B cell (primary cell): Measurements from ENCODE around the gene TMEM9. TPM values are rescaled to one million over a fixed set of nuclear protein-coding genes. Genes with fewer than 3 reads are reported as not detected.

ENCODE experiments used
- ATAC-seq: fragments of 200-7000 bp; cut with Tn5 transposase; one replicate; pipeline ENCODE4 v1.10.0; 2021; ENCODE audit warnings: low read depth, mild to moderate bottlenecking, moderate number of reproducible peaks, moderate library complexity
- CTCF ChIA-PET: fragments of 350-600 bp; sonication (Branson Sonifier 250); formaldehyde crosslinking; loops from one replicate; lab custom pipeline; 2021; ENCODE audit warnings: antibody characterized with exemption, inconsistent platforms; lab: Charles Lee
- POLR2A ChIA-PET: fragments of 350-600 bp; sonication (Branson Sonifier 250); formaldehyde crosslinking; loops from one replicate; lab custom pipeline; 2021; ENCODE audit warnings: antibody characterized with exemption; lab: Charles Lee
- DNase-seq: peaks from one replicate; pipeline ENCODE4 v3.0.0; 2013
- H2AFZ ChIP-seq: 2 replicates; pipeline ENCODE4 v1.6.1; 2012; ENCODE audit warnings: mild to moderate bottlenecking, low read depth, low read length; ENCODE audit not compliant: insufficient read depth, poor library complexity, severe bottlenecking
- H3K27ac ChIP-seq, 2 donors: 1 replicate in 1 of 2; 2 replicates in 1 of 2; pipeline ENCODE4 v1.5.1; 2012 to 2013; ENCODE audit warnings: low read length in 2 of 2, mild to moderate bottlenecking in 2 of 2, moderate library complexity in 1 of 2
- H3K27me3 ChIP-seq, 4 experiments: fragments of 200-600 bp in 1 of 4; sonication (generic) in 1 of 4; replicated peaks in 1 of 4; 1 replicate in 2 of 4; 2 replicates in 2 of 4; pipeline versions ENCODE4 v1.6.1 to v1.7.0; 2013 to 2016; ENCODE audit warnings: low read length in 3 of 4, mild to moderate bottlenecking in 2 of 4, mixed read lengths in 1 of 4, moderate library complexity in 1 of 4; ENCODE audit not compliant: insufficient read depth in 4 of 4, control insufficient read depth in 3 of 4; ENCODE audit errors: control extremely low read depth in 1 of 4
- H3K36me3 ChIP-seq, 2 experiments: replicated peaks in 1 of 2; 1 replicate in 1 of 2; 2 replicates in 1 of 2; pipeline versions ENCODE4 v1.6.1 to v1.7.1; 2013; ENCODE audit warnings: low read length in 1 of 2; ENCODE audit not compliant: insufficient read depth in 2 of 2, control insufficient read depth in 1 of 2; ENCODE audit errors: control extremely low read depth in 1 of 2, extremely low read depth in 1 of 2
- H3K4me1 ChIP-seq, 2 donors: fragments of 200-600 bp in 1 of 2; sonication (generic) in 1 of 2; 1 replicate in 1 of 2; 2 replicates in 1 of 2; pipeline versions ENCODE4 v1.5.1 to v1.6.1; 2013 to 2017; ENCODE audit warnings: low read length in 2 of 2; ENCODE audit not compliant: control insufficient read depth in 2 of 2, insufficient read depth in 2 of 2
- H3K4me2 ChIP-seq: replicated peaks from 2 replicates; pipeline ENCODE3; 2012; ENCODE audit warnings: mild to moderate bottlenecking, low read depth, low read length; ENCODE audit not compliant: poor library complexity, severe bottlenecking
- H3K4me3 ChIP-seq, 5 experiments: fragments of 200-600 bp in 1 of 5; sonication (generic) in 1 of 5; 1 replicate in 3 of 5; 2 replicates in 2 of 5; pipeline versions ENCODE4 v1.5.1 to v1.7.0; 2011 to 2016; ENCODE audit warnings: low read length in 4 of 5, mild to moderate bottlenecking in 4 of 5, low read depth in 2 of 5, control low read depth in 1 of 5, moderate library complexity in 1 of 5; ENCODE audit not compliant: insufficient read depth in 1 of 5; ENCODE audit errors: control extremely low read depth in 1 of 5, extremely low read depth in 1 of 5
- H3K79me2 ChIP-seq: fragments of 200-600 bp; sonication (generic); one replicate; pipeline ENCODE4 v1.6.0; 2016; ENCODE audit warnings: low read length; ENCODE audit not compliant: control insufficient read depth, insufficient read depth
- H3K9ac ChIP-seq: fragments of 200-600 bp; sonication (generic); 2 replicates; pipeline ENCODE4 v1.6.1; 2017; ENCODE audit warnings: mild to moderate bottlenecking, low read length, moderate library complexity
- H3K9me3 ChIP-seq, 3 donors: one replicate each; pipeline versions ENCODE4 v1.6.1 to v1.7.1; 2013; ENCODE audit warnings: low read length in 2 of 3; ENCODE audit not compliant: control insufficient read depth in 2 of 3, insufficient read depth in 1 of 3; ENCODE audit errors: control extremely low read depth in 1 of 3
- H4K20me1 ChIP-seq: 2 replicates; pipeline ENCODE4 v1.6.0; 2012; ENCODE audit warnings: mild to moderate bottlenecking, low read length; ENCODE audit not compliant: insufficient read depth, control insufficient read depth, poor library complexity, severe bottlenecking
- H3K27ac Mint-ChIP-seq: one replicate; pipeline ENCODE4 v1.8.0; 2021; ENCODE audit warnings: mixed read lengths
- H3K27me3 Mint-ChIP-seq: one replicate; pipeline ENCODE4 v1.8.0; 2021; ENCODE audit warnings: mixed read lengths
- H3K4me1 Mint-ChIP-seq: one replicate; pipeline ENCODE4 v1.8.0; 2021; ENCODE audit warnings: mixed read lengths
- H3K4me3 Mint-ChIP-seq: one replicate; pipeline ENCODE4 v1.8.0; 2021; ENCODE audit warnings: mixed read lengths
- H3K9me3 Mint-ChIP-seq: one replicate; pipeline ENCODE4 v1.8.0; 2022; ENCODE audit warnings: mixed read lengths; ENCODE audit not compliant: insufficient read depth
- EZH2 ChIP-seq: IDR thresholded peaks from 2 replicates; pipeline ENCODE4 v1.6.1; 2012; ENCODE audit warnings: borderline replicate concordance, low read depth, mild to moderate bottlenecking, moderate library complexity, low read length; ENCODE audit not compliant: insufficient read depth, poor library complexity, severe bottlenecking
- WGBS: methylation state at CpG from one replicate; pipeline ENCODE4 v1.1.5; 2013; ENCODE audit warnings: missing lambda C conversion rate; ENCODE audit not compliant: insufficient coverage; 5-methylcytosine and 5-hydroxymethylcytosine counted together
- intact Hi-C: fragments of 100-400 bp; cut with micrococcal nuclease; formaldehyde crosslinking; loops from one replicate; pipeline ENCODE4 v1.10.0; 2022
- polyA plus RNA-seq: library from polyadenylated mRNA; depleted of rRNA; stranded (reverse); fragments of >200 nt; gene quantifications from 2 replicates; pipeline ENCODE4 v1.2.3, GENCODE V29; 2012
- total RNA-seq, 2 donors: library from RNA; stranded (reverse); fragments of 120-200 nt in 1 of 2; gene quantifications; 1 replicate in 1 of 2; 2 replicates in 1 of 2; pipeline versions ENCODE4 v1.2.3 to v1.2.4, GENCODE V29; 2013 to 2022
- TF ChIP-seq, protein P1 (sequence below): fragments of 200-600 bp; IDR thresholded peaks from one replicate; pipeline ENCODE4 v1.8.0; 2022; ENCODE audit warnings: antibody characterized with exemption, mild to moderate bottlenecking

Gene TMEM9
- total and polyA plus RNA-seq, 2 donors (not counting 1 experiment from before 2014, with no cell fraction given), result 23.6 to 29.2 TPM

DNA sequence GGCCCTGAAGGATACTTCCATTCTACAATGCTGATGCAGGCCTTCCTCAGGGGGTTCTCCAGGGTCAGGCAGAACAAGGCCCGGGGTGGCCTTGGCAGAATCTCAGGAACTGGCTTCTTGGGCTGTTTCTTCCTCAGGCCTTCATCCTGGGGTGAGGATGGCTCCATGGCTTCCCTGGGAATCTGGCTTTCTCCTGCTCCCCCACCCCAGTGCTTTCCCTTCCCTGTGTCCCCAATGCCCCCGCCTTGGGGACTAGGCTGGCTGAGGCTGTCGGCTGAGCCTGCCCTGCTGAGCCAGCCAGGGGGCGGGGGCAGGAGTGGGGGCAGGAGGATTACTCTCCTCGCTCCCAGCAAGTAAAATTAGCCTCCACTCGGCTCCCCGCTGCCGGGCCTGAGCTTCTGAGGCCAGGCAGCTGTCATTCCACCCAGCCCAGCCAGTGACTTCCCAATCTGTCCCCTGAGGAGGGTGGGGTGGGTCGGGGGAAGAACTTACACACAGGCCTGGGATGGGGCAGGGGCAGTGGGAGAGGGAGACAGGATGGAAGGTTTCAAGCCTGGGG lies 42.0 kb downstream of the TMEM9 start, which contains the start of gene CACNA1S:
Gene CACNA1S (minus strand): TSS at position 254 of the 559 bp plus-strand sequence. CDS start 87 bp downstream, at position 167.
- ChIA-PET POLR2A (no interaction called here), CTCF (interaction anchor here (3.3 kb wide), 1 partner anchor 133 kb away, joined by 21 read pairs; no protein-coding TSS in a partner anchor)
- TF ChIP-seq EZH2, result no peak
- TF ChIP-seq, protein P1, sequence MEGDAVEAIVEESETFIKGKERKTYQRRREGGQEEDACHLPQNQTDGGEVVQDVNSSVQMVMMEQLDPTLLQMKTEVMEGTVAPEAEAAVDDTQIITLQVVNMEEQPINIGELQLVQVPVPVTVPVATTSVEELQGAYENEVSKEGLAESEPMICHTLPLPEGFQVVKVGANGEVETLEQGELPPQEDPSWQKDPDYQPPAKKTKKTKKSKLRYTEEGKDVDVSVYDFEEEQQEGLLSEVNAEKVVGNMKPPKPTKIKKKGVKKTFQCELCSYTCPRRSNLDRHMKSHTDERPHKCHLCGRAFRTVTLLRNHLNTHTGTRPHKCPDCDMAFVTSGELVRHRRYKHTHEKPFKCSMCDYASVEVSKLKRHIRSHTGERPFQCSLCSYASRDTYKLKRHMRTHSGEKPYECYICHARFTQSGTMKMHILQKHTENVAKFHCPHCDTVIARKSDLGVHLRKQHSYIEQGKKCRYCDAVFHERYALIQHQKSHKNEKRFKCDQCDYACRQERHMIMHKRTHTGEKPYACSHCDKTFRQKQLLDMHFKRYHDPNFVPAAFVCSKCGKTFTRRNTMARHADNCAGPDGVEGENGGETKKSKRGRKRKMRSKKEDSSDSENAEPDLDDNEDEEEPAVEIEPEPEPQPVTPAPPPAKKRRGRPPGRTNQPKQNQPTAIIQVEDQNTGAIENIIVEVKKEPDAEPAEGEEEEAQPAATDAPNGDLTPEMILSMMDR, result no peak
- Histone ChIP-seq H3K4me2 (no peak within 1 kb of the TSS), H4K20me1 (no peaks in the 10 kb centered on the region), H2AFZ (no peak within 1 kb of the TSS), H3K36me3 (no peaks in the 10 kb centered on the region), H3K4me1 (peaks cover 4 to 13% of the 10 kb centered on the region in 2 donors), H3K9me3 (peaks cover 0 to 5% (median 0%) of the 10 kb centered on the region in 3 donors), H3K27ac (no peak within 1 kb of the TSS), H3K27me3 (peaks cover 0 to 30% (median 14%) of the 10 kb centered on the region in 4 experiments), H3K4me3 (no peak within 1 kb of the TSS), H3K79me2 (no peaks in the 10 kb centered on the region), H3K9ac (no peak within 1 kb of the TSS)
- 100% methylated on average over 1 of the region's 9 CpGs for WGBS
- Mint-ChIP-seq H3K27me3 (peaks cover 30% of the 10 kb centered on the region), H3K4me3 (no peak within 1 kb of the TSS), H3K4me1 (peaks cover 4% of the 10 kb centered on the region), H3K27ac (no peak within 1 kb of the TSS), H3K9me3 (no peaks in the 10 kb centered on the region)
- no peak for DNase-seq
- ATAC-seq, result no peak
- intact Hi-C loops, result no loop called here

- Histone ChIP-seq H3K4me2 (no peak overlapping the region), H3K9me3 (peaks cover 0 to 5% (median 0%) of the 10 kb centered on the region in 3 donors), H3K27ac (no peak overlapping the region), H2AFZ (no peak overlapping the region), H3K4me3 (no peak overlapping the region), H3K9ac (no peak overlapping the region), H3K27me3 (peaks cover 0 to 30% (median 14%) of the 10 kb centered on the region in 4 experiments), H3K36me3 (no peaks in the 10 kb centered on the region), H3K4me1 (peaks cover 4 to 13% of the 10 kb centered on the region in 2 donors), H3K79me2 (no peaks in the 10 kb centered on the region), H4K20me1 (no peaks in the 10 kb centered on the region)
- ATAC-seq, result no peak
- peaks cover 4% of the 10 kb centered on the region for H3K4me1 Mint-ChIP-seq
- H3K27me3 Mint-ChIP-seq, result peaks cover 29% of the 10 kb centered on the region
- no peak overlapping the region for H3K4me3 Mint-ChIP-seq
- no peak overlapping the region for H3K27ac Mint-ChIP-seq
- no peak for DNase-seq
- 83% methylated on average over 1 of the region's 3 CpGs for WGBS
- ChIA-PET POLR2A (no interaction called here), CTCF (no interaction called here)
- intact Hi-C loops, result no loop called here
- no peaks in the 10 kb centered on the region for H3K9me3 Mint-ChIP-seq
- TF ChIP-seq, protein P1, result no peak
- TF ChIP-seq EZH2, result no peak
Measured at GRCh38 chr1:201111672-201112071, 42.6 kb downstream of the TMEM9 start.
